ENCODE results near the gene CAMKK1.

CAMKK1 gene

DNA sequence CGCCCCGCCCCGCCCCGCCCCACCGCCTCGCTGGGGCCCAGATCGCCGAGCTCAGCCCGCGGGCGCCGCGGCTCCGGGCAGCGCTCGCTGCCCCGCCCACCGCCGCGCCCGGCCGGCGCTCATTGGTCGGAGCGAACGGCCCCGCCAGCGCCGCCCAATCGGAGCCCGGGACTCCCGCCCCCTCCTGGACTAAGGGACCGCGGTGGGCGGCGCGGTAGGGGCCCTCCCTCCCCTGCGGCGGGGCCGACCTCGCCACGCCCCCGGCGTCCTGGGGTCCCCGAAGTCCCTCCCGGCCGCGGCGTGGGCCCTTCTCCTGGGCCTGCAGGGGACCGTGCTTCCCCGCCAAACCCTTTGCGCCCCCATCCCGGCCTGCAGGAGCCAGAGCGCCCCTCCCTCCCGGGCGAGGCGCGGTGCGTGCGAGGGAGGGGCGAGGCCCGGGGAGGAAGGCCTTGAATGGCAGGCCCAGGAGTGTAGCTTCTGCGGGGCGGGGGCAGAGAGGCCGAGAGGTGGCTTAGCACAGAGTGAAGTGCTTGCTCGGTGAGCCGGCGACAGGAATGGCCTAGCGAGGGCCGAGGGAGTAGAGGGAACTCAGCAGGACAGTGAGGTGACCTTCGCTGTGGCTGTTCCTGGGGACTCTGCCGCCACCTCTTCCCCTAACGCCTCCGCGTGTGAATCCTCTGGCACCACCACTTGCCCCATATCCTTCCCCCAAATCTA is at the start of gene CAMKK1:
Gene CAMKK1 (minus strand): TSS at position 51 of the 717 bp plus-strand sequence. CDS start 7,366 bp downstream, outside the sequence.
- peak; percentile 98 for DNase-seq (ENCODE audit: low spot score)

DNA sequence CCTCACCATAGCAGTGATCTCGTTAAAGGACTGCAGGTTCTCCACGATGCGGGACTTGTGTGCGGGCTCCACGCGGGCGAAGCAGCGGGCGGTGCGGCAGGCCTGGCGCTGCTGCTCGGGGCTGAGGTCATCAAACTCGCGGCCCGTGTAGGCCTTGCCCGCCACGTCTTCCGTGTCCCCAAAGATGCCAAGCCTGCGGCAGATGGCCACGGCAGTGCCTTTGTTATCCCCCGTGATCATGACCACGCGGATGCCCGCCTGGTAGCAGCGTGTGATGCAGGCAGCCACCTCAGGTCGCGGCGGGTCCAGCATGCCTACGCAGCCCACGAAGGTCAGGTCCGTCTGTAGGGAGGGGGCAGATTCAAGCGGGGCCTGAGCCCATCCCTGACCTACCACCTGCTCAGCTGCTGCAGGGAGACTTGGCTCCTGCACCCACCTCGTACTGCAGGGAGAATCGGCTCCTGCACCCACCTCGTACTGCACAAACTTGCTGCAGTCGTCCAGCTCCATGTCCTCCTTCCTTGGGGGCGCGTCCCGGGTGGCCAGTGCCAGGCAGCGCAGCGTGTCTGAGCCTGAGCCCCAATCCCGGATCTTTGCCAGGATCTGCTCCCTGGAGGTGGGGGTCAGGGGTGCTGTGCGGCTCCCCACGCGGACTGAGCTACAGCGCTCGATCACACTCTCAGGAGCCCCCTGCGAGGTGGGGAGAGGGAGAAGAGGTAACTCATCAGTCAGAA is 48.3 kb upstream of the CAMKK1 start:
- no peak for DNase-seq (ENCODE audit: low spot score)

DNA sequence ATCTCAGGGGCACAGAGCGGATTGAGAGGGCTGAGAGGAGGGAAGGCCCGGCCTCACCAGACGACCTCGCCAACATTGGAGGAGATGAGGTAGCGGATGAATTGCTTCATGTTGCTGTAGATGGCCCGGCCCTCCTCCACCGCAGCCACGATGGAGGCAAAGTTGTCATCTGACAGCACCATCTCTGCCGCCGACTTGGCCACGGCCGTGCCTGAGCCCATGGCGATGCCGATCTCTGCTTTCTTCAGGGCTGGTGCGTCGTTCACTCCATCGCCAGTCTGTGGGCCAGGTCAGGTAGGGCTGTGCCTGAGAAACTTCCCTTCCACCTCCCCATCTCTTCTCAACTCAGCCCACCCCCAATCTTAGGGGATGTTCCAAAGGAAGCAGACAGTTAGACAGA is 44.5 kb upstream of the CAMKK1 start:
- DNase-seq (ENCODE audit: low spot score) = no peak

DNA sequence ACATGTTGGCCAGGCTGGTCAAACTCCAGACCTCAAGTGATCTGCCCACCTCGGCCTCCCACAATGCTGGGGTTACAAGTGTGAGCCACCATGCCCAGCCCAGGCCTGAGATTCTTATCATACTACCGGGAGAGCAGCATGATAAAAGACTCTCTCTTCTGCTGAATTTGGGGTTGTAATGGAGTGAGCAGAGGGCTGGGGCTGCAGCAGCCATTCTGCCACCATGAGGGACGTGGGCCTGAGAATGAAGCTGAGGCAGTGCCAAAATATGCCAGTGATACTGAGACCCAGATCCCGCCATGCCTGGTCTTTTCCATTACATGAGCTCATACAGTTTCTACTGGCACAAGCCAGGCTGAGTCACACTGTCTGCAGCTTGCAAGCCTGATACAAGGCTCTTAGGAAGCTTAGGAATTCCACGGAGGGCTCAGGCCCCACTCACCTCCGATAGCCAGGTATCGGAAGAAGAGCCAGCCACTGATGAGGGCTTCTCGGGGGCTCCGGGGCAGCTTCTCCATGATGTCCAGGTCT is 43.0 kb upstream of the CAMKK1 start:
- DNase-seq (ENCODE audit: low spot score) = peak; percentile 52

DNA sequence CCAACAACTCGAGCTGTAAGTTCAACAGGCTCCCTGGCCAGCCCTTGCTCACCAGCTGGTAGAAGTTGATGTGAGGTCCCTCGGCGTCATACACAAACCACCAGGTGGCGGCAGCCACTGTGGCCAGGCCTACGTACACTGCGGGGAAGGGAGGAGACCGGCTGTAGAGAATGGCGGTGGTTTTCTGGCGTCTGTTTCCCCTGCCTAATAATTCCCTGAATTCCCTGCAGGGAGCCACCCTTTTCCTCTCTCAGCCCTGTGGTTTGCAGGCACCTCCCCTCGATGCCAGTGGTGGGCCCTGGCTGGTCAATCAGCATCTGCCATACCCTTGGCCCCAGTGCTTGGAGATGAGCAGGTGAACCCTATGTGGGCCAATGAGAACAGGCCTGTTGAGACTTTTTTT is 42.3 kb upstream of the CAMKK1 start:
- DNase-seq (ENCODE audit: low spot score) = no peak

DNA sequence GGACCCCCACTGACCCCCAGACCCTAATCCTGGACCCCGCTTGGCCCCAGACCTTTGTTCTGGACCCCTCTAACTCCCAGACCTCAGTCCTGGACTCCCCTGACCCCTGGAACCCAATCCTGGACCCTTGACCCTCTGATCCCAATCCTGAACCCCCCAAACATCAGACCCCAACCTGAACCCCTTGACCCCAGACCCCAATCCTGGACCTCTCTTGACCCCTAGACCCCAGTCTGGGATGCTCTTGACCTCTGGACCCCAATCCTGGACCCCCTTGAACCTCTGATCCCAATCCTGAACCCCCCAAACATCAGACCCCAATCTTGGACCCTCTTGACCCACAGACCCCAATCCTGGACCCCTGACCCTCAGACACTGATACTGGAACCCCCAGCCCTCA is 36.9 kb upstream of the CAMKK1 start:
- no peak for DNase-seq (ENCODE audit: low spot score)

DNA sequence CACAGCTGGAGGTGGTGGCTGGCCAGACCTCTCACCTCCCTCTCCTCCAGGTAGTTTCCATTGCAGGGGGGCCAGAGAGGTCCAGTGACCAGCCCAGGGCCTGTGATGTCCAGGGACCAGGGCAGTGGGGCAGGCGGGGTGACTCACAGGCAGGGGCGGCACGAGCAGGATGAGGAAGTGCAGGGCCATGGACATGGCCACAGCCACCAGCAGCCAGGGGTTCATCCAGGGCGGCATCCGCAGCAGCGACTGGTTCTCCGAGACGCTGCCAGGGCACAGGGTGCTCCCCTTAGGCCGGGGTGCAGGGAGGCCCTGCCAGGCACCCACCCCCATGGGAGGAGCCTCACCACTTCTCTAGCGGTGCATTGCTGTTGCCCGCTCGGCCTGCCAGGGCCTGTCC is 36.3 kb upstream of the CAMKK1 start:
- no peak for DNase-seq (ENCODE audit: low spot score)

DNA sequence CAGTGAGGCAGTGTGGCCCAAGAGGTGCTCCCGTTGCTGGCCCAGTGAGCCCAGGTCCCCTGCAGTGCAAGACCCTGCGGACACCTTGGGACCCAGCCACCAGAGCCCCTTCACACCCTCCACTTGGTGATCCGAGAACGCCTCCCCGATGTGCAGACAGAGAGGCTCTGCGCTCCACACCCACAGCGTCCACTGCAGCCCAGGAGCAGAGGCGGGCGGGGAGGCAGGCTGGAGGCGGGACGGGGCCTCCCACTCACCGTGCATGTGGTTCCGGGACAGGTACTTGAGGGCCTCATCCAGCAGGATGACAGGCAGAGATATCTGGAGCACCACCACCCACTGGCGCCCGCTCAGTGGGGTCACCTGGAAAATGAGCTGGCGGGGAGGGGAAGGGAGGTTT is 35.6 kb upstream of the CAMKK1 start:
- DNase-seq (ENCODE audit: low spot score) = no peak

DNA sequence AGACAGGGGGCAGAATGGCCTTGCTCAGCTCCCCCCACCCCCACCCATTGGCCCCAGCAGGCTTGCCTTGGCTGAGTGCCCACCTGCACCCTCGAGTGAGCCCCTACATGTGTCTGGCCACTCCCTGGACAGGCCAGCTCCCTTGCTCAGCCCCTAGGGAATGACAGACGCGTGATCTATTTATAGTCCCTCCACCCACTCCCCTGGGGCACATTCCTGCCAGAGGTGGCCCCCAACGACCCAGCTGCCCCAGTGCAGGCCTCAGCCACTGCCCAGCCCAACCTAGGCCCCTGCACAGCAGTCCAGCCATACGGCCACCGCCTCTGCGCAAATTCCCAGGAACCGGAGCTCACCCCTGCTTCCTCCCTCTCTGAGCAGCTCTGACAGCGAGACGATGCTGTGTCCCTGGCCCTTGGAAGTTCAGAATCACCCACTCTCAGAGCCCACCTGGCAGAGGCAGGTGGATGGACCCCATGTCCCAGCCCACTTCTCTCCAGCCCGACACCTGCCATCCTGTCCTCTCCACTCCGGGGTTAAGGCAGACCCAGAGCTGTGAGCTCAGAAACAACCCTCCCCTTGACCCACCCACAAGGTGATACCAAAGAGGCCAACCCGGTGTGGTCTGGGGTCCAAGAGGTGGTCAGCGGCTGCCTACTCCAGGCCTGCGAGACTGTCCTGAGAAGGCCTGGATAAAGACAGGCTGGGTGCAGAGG is 34.9 kb upstream of the CAMKK1 start:
- no peak for DNase-seq (ENCODE audit: low spot score)

DNA sequence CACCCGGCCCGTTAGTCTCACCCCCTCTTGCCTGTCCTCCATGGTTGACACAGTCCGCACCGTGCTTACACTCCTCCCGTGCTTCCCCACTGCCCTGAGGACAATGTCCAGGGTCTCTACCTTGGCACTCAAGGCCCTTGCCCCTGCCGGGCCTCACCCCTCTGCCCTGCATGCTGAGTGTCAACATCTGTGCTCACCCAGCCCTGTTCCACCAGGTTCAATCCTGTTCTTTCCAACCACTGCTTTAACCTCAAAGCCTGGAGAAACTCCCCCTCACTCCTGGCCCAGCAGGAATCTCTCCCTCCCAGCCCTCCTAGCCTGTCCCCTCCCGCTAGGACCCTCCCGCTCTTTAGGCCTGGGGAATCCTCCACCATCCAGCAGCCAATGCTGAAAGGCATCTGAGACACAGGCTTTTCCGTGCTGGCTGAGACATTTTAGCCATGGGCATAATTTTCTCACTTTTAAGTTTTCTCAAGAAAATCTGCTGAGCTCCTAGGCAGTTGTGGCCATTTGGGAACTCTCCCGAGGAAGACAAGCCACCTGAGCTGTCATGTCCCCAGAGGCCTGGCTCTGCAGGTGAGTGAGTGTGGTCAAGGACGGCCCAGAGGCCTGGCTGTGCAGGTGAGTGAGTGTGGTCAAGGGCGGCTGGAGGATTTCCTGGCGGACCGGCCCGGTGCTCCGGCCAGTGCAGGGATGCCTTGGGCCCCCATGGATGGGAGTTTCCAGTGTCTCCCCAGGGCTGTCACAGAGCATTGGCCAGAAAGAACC is 34.2 kb upstream of the CAMKK1 start:
- no peak for DNase-seq (ENCODE audit: low spot score)

DNA sequence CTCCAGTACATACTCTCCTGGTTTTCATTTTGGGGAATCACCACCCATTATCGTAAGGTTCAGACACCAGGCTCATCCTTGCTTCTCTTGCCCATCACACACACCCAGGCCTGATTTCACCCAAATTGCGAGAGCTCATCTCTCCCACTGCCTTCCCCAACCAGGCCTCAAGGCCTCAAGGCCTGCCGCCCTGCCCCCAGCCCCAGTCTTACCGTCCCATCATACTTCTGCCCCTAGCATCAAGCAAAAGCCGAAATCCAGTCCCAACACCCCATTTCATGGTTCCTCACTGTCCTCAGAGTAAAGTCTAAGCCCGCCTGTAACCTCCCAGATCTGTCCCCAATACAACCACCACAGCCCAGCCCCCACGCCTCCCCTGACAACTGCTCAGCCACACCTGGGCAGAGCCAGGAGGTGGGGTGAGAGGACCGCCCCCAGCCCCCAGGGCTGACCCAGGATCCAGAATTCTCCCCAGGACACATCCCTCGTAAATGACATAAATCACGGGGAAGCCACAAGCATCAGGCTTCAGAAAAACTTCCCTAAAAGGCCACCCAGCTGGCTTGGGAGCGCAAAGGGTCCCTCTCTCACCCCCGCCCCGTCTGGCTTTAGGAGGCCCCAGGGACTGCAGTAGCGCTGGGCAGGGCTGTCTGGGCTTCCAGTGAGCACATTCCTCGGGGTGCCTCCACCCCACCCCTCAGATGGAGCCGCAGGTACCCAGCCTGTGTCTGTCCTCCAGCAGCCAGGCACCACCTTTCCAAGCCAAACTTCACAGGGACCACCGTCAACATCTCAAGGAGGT is 33.0 kb upstream of the CAMKK1 start:
- DNase-seq (ENCODE audit: low spot score) = no peak

DNA sequence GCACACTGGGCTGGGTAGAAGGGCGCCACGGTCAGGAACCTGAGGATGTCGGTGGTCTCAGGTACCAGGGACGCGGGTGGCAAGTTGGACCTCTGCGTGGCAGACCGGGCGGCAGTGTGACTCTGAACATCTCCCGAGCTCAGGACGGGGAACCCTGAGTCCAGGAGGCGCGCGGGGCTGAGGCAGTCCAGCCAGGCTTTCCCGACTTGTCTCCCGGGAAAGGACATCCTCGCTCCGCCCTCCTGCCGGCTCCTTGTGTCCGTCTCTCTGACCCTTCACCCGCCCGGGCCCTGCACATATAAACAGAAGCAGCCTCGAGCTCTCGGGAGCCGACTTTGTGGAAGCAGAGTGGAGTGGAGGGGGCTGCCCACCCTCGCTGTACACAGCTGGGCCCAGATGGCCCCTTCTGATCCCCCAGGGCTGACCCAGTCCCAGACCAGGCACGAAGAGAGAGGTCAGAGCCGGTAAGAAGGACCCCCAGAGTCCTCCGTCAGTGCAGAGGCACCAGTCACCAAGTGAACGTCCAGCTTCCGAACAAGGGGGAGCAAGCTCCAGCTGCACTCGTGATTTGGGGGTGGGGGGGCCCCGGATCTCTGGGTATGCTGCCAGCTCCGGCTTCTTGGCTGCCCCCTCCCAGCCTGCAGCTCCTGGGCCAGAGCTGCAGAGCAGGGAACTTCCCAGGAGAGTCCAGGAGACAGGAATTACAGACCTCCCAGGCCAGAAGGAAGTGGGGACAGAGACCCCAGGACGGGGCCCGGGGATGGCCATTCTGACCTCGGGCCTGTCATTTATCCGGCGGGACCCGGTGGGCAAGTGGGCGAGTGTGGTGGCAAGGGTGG is 31.9 kb upstream of the CAMKK1 start:
- DNase-seq (ENCODE audit: low spot score) = no peak

DNA sequence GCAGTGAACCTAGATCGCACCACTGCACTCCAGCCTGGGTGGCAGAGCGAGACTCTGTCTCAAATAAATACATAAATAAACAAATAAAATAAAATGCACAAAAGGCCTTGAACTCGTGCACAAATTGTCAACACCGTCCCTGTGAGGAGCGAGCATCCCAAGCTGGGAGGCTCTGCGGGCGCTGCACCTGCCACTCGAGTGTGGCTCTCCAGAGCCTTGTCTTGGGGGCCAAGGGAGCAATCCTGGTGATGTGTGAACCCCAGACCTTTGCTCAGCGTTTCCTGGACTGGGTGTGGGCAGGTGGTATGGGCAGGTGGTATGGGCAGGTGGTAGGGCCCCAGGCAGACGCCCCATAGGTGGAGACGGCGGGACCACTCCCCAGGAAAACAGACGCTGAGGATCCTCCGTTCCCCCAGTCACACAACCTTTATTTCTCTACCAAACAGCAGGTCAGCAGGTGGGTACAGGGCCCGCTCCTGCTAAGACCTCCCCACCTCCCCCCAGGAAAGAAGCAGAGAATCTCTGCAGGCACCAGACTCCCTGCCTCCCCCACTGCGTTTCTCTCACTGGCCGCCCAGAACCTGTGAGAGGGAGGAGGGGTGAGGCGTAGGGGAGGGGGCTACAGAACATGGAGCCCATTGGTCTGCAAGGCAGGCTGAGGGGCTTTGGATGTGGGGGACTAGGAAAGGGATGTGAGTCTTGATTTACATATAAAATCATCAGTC is 30.8 kb upstream of the CAMKK1 start:
- DNase-seq (ENCODE audit: low spot score) = no peak

DNA sequence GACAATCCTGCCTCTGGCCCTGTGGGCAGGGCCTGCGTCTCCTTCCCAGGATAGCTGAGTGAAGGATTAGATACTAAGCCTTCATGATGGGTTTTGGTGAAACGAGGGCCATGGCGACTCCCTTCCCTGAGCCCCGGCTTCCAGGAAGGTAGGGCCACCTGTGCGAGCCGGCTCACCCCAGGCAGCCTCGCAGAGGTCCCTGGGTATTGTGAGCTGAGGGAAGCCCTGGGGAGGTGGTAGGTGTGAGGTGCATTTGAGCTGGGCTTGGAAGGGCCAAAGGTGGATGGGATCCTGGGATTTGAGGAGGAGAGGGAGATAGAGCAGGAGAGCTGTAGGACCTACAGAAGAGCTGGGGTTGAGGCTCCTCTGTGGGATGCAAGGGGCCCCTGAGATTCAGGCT is 29.9 kb upstream of the CAMKK1 start:
- no peak for DNase-seq (ENCODE audit: low spot score)

DNA sequence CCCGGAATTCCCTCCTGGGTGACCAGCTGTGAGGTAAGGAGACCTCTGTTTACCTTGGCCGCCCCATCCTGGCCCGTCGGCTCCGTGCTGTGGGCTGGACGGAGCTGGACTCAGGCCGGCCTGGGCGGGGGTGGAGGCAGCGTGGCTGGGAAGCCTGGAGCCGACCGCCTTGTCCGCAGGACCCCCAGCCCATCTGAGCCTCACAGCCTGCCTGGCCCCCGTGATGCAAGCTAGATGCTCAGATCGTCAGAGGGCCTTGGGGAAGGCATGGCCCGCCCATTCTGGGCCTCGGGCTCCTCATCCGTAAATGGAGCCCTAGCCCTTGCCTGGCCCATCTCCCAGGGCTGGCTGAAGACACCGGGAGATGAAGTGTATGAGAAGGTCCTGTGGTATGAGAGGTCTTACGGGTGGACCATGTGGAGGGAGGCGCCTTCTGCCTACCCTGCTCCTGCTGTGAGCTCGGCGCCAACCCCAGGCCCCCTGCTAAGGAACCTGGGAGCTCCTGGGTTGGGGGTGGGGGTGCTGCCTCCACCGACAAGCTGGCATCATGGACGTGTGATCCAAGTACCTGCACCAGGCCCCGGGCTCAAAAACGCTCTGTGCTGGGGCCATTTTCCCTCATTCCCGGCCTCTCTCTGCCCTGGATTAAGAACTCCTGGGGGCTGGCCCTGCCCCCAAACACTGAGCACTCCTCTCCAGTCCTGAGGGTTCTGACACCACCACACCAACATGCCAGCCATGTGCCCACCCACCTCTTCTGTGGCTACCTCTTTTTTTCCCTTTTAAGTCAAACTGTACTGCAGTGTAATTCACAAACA is 28.9 kb upstream of the CAMKK1 start:
- no peak for DNase-seq (ENCODE audit: low spot score)

DNA sequence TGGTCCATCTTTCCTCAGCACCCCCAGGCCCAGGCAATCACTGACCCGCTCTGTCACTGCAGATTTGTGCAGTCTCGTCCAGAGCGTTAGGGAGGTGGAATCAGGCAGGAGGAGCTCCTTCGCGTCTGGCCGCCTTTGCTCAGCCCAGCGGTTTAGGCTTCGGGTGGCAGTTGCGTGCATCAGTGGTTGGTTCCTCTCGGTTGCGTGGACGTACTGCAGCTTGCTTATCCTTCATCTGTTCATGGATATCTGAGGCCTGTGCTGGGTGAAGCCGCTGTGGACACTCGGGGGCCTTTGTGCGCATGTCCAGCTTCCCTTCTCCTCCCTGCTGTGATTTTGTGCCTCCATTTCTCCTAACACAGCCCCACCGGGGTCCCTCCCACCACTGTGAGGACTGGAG is 28.2 kb upstream of the CAMKK1 start:
- DNase-seq (ENCODE audit: low spot score) = peak; percentile 31

DNA sequence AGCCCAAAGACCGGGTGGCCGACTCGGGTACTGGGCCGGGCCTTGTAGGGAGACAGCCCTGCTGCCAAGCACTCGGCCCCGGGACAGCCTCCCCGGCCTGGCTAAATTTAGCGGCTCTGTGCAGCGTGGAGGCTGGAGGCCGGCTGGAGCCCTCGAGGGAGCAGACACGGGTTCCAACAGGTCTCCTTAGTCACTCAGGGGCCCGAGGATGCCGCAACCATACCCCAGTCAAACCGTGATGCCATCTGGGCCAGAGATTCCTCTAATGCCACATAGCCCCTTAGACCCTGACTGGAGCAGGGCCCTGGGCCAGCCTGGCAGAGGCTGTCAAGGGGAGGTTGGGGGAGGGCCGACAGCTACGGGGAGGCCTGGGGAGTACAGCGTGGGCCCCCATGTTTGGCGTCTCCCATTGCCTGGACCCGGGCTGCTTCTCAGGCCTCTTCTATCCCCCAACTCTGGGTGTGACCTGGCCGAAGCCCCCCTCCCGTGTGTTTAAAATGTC is 26.3 kb upstream of the CAMKK1 start:
- DNase-seq (ENCODE audit: low spot score) = no peak

DNA sequence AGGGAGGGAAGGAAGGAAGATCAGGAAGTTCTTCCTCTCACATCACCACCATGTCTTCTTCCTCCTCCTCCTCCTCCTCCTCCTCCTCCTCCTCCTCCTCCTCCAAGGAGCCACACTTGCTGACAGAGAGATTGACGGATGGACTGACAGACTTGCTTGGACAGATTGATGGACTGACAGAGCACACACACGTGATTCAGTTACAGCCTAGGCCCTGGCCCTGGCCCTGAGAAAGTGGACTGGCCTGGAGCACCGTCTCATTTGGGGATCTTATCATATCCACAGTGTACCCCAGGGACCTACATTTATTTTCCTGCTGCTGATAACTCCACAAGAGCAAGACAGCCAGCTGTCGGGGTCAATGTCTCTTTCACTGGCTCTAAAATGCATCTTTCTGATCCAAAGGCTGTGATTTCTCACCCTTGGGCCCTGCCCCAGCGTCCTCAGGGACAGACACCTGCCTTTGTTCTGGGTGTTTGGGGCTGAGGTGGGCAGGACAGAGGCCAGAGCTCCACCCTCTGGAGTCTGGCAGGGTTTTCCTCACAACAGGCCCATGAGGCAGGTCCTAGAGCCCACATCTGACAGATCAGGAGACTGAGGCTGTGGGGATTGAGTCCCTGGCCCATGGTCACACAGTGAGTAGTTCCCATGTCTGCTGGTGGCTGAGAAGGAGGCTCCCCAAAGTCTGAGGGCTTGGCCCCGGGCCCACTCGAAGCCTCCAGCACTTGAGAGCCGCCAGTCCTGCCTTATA is 25.7 kb upstream of the CAMKK1 start:
- DNase-seq (ENCODE audit: low spot score) = no peak

Measured in AG20443 (cell line).